ENCODE data around the gene SERINC5.
"Not testable (repeated sequence)": the region's sequence is repeated elsewhere in the genome, so short reads cannot be mapped to it uniquely, and the experiment has no call there.

DNA sequence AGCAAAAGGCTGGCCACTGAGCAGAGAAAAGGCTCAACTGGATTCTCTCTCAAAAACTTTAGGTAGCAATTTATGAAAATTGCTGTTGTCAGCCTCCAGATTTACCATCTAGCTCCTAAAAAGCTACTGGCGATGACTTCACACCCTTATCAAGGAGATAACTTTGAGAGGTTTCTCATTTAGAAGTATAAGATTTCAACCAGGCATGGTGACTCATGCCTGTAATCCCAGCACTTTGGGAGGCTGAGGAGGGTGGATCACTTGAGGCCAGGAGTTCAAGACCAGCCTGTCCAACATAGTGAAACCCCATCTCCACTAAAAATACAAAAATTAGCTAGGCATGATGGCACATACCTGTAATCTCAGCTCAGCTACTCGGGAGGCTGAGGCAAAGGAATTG, 14.7 kb upstream of the SERINC5 start:
- TF ChIP-seq ZFP3, ISL1 (CRISPR knock-in tag; IDR thresholded peaks at IDR 0.05): not testable (repeated sequence)

All from SK-N-SH treated with all-trans-retinoic acid at 6 μM for 48 hours (cell line).